Gastroesophageal sphincter (tissue), 4 donors: ENCODE data around the gene IRF3. TPM values are rescaled to one million over a fixed set of nuclear protein-coding genes. Genes with fewer than 3 reads are reported as not detected.

Source experiments
- ATAC-seq: fragments of 150-250 bp; one replicate; pipeline ENCODE4 v1.9.1; 2016; ENCODE audit warnings: mild to moderate bottlenecking, moderate library complexity
- H3K27ac ChIP-seq, 4 donors: fragments of 200-600 bp; sonication (generic) in 3 of 4; 1 replicate in 3 of 4; 2 replicates in 1 of 4; pipeline ENCODE4 v1.5.1; 2016 to 2019
- H3K27me3 ChIP-seq: fragments of 200-600 bp; sonication (generic); one replicate; pipeline ENCODE4 v1.5.1; 2019
- H3K36me3 ChIP-seq, 2 donors: fragments of 200-600 bp; sonication (generic); one replicate each; pipeline ENCODE4 v1.5.1; 2019; ENCODE audit warnings: control low read depth in 1 of 2
- H3K4me1 ChIP-seq, 3 donors: fragments of 200-600 bp; sonication (generic); 1 replicate in 2 of 3; 2 replicates in 1 of 3; pipeline ENCODE4 v1.5.1; 2016 to 2019; ENCODE audit warnings: control low read depth in 2 of 3
- H3K4me3 ChIP-seq, 2 donors: fragments of 200-600 bp; sonication (generic); one replicate each; pipeline ENCODE4 v1.5.1; 2019; ENCODE audit warnings: mild to moderate bottlenecking in 1 of 2, moderate library complexity in 1 of 2
- H3K9me3 ChIP-seq, 3 donors: fragments of 200-600 bp; sonication (generic); one replicate each; pipeline ENCODE4 v1.5.1; 2017 to 2019; ENCODE audit warnings: control low read depth in 2 of 3
- CTCF ChIP-seq, 4 experiments: fragments of 200-600 bp in 2 of 4; fragments of 450-650 bp in 2 of 4; sonication (generic) in 1 of 4; IDR thresholded peaks; one replicate each; pipeline ENCODE4 v1.5.1; 2017 to 2019; ENCODE audit warnings: antibody characterized with exemption in 4 of 4, mild to moderate bottlenecking in 2 of 4, moderate library complexity in 2 of 4
- EP300 ChIP-seq: sonication (generic); formaldehyde crosslinking; IDR thresholded peaks from one replicate; pipeline ENCODE4 v1.6.1; 2017; ENCODE audit warnings: antibody characterized with exemption, mild to moderate bottlenecking
- POLR2A ChIP-seq, 2 donors: fragments of 450-650 bp; IDR thresholded peaks; one replicate each; pipeline ENCODE4 v1.6.1; 2017; ENCODE audit warnings: antibody characterized with exemption in 2 of 2, mild to moderate bottlenecking in 2 of 2, moderate library complexity in 1 of 2
- POLR2AphosphoS5 ChIP-seq: sonication (generic); formaldehyde crosslinking; IDR thresholded peaks from one replicate; pipeline ENCODE4 v1.6.1; 2017; ENCODE audit warnings: antibody characterized with exemption
- WGBS, 2 donors: methylation state at CpG; one replicate each; pipeline ENCODE4 v1.1.5; 2018; ENCODE audit warnings: low coverage in 1 of 2; 5-methylcytosine and 5-hydroxymethylcytosine counted together
- total RNA-seq, 4 donors: library from RNA; depleted of rRNA; stranded (reverse); fragments of >200 nt; gene quantifications; one replicate each; pipeline ENCODE4 v1.1.0, GENCODE V29; 2016

Gene IRF3
- total RNA-seq, 4 donors from 2014 or later: 29.2 to 68.6 (median 39.9) TPM

DNA sequence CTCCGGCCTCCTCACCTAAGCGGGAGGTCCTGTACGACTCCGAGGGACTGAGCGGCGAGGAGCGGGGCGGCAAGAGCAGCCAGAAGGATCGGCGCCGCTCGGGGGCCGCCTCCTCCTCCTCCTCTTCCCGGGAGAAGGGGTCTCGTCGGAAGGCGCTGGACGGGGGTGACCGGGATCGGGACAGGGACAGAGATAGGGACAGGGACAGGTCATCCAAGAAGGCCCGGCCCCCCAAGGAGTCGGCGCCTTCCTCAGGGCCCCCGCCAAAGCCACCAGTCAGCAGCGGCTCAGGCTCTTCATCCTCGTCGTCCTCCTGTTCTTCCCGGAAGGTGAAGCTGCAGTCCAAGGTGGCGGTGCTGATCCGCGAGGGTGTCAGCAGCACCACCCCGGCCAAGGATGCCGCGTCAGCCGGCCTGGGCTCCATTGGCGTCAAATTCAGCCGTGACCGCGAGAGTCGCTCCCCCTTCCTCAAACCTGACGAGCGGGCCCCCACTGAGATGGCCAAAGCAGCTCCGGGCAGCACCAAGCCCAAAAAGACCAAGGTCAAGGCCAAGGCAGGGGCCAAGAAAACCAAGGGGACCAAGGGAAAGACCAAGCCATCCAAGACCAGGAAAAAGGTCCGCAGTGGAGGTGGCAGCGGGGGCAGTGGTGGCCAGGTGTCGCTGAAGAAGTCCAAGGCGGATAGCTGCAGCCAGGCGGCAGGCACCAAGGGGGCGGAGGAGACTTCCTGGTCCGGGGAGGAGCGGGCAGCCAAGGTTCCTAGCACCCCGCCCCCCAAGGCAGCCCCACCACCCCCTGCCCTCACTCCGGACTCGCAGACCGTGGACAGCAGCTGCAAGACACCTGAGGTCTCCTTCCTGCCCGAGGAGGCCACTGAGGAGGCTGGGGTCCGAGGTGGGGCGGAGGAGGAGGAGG lies 12.8 kb downstream of the IRF3 start:
- H3K9me3 ChIP-seq: no peaks in the 10 kb centered on the region
- no peaks in the 10 kb centered on the region for H3K4me1 ChIP-seq
- ATAC-seq: no peak
- H3K27ac ChIP-seq: no peak overlapping the region
- H3K27me3 ChIP-seq: no peaks in the 10 kb centered on the region
- TF ChIP-seq EP300: no peak
- TF ChIP-seq CTCF (IDR thresholded peaks at IDR 0.05): no peak
- no peak for TF ChIP-seq POLR2AphosphoS5
- no peak for TF ChIP-seq POLR2A (IDR thresholded peaks at IDR 0.05)
- H3K4me3 ChIP-seq: no peak overlapping the region
- peaks cover 0 to 100% of the 10 kb centered on the region in 2 donors for H3K36me3 ChIP-seq
- 75 to 93% methylated on average over 3 to 5 of the region's 58 CpGs for WGBS, 2 donors

GRCh38 chr19:49651820-49652550 lies 13.7 kb downstream of the IRF3 start:
- Histone ChIP-seq H3K36me3 (peaks cover 0 to 100% of the 10 kb centered on the region in 2 donors), H3K27me3 (no peaks in the 10 kb centered on the region), H3K27ac (no peak overlapping the region), H3K4me3 (no peak overlapping the region), H3K9me3 (no peaks in the 10 kb centered on the region), H3K4me1 (no peaks in the 10 kb centered on the region)
- 90% methylated on average over 10 of the region's 110 CpGs; no CpG with 5 or more reads in 1 of the 2 donors for WGBS, 2 donors
- no peak for ATAC-seq
- no peak for TF ChIP-seq POLR2A (IDR thresholded peaks at IDR 0.05)
- TF ChIP-seq EP300: no peak
- TF ChIP-seq CTCF (IDR thresholded peaks at IDR 0.05): no peak
- TF ChIP-seq POLR2AphosphoS5: no peak

DNA sequence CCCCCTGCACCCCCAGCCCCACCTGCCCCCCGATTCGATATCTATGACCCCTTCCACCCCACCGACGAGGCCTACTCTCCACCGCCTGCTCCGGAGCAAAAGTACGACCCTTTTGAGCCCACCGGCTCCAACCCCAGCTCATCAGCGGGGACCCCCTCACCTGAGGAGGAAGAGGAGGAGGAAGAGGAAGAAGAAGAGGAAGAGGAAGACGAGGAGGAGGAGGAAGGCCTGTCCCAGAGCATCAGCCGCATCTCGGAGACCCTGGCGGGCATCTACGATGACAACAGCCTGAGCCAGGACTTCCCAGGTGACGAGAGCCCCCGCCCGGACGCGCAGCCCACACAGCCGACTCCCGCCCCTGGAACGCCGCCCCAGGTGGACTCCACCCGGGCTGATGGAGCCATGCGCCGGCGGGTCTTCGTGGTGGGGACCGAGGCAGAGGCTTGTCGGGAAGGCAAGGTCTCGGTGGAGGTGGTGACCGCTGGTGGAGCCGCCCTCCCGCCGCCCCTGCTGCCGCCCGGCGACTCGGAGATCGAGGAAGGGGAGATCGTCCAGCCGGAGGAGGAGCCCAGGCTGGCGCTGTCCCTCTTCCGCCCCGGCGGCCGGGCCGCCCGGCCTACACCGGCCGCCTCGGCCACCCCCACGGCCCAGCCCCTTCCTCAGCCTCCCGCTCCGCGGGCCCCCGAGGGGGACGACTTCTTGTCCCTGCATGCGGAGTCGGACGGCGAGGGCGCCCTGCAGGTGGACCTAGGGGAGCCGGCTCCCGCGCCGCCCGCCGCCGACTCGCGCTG lies 14.4 kb downstream of the IRF3 start:
- Histone ChIP-seq H3K4me3 (no peak overlapping the region), H3K36me3 (peaks cover 0 to 100% of the 10 kb centered on the region in 2 donors), H3K9me3 (no peaks in the 10 kb centered on the region), H3K27me3 (no peaks in the 10 kb centered on the region), H3K27ac (no peak overlapping the region), H3K4me1 (peaks cover 0 to 6% (median 0%) of the 10 kb centered on the region in 3 donors)
- no peak for ATAC-seq
- no peak for TF ChIP-seq EP300
- no peak for TF ChIP-seq POLR2A (IDR thresholded peaks at IDR 0.05)
- no peak for TF ChIP-seq CTCF (IDR thresholded peaks at IDR 0.05)
- TF ChIP-seq POLR2AphosphoS5: no peak
- WGBS, 2 donors: no CpG with 5 or more reads among the region's 72 CpGs

- WGBS, 2 donors: no CpG with 5 or more reads among the region's 17 CpGs
- H3K27me3 ChIP-seq: no peaks in the 10 kb centered on the region
- H3K36me3 ChIP-seq: peaks cover 0 to 69% of the 10 kb centered on the region in 2 donors
- H3K4me3 ChIP-seq: no peak overlapping the region
- no peaks in the 10 kb centered on the region for H3K9me3 ChIP-seq
- no peak overlapping the region for H3K27ac ChIP-seq
- ATAC-seq: no peak
- no peak for TF ChIP-seq POLR2AphosphoS5
- no peak for TF ChIP-seq POLR2A (IDR thresholded peaks at IDR 0.05)
- no peak for TF ChIP-seq CTCF (IDR thresholded peaks at IDR 0.05)
- TF ChIP-seq EP300: no peak
- H3K4me1 ChIP-seq: peaks cover 0 to 43% (median 25%) of the 10 kb centered on the region in 3 donors
Observed at GRCh38 chr19:49646586-49646985, 19.1 kb downstream of the IRF3 start.
